HEK293T (cell line): ENCODE results near the gene LAMC2.

Source experiments
- NFRKB ChIP-seq: fragments of 450-650 bp; IDR thresholded peaks from 2 replicates; pipeline ENCODE4 v1.6.1; 2016; ENCODE audit warnings: mild to moderate bottlenecking, moderate library complexity
- SP1 ChIP-seq: fragments of 450-650 bp; IDR thresholded peaks from 2 replicates; pipeline ENCODE4 v1.6.1; 2017
- TF ChIP-seq, protein P1 (sequence below): fragments of 450-650 bp; IDR thresholded peaks from 2 replicates; pipeline ENCODE4 v1.6.1; 2016

DNA sequence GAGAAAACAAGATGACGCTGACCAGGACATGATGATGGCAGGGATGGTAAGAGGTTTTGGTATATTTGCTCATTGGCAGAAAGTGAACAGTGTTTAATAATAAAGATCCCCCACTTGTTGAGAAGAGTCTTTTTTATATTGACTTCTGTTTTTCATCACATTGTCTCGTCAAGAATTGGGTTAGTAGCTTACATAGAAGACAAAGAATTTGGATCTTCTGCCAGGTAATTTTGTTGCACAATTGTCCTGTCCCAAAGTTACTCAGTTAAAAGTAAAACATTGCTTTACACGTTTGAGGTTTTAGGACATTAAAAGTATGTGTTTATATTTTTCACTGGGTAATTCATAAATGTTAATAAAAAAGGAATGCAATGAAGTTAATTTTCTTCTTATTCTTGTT lies 48.3 kb upstream of the LAMC2 start:
- TF ChIP-seq NFRKB: no peak
- no peak for TF ChIP-seq SP1
- TF ChIP-seq, protein P1, sequence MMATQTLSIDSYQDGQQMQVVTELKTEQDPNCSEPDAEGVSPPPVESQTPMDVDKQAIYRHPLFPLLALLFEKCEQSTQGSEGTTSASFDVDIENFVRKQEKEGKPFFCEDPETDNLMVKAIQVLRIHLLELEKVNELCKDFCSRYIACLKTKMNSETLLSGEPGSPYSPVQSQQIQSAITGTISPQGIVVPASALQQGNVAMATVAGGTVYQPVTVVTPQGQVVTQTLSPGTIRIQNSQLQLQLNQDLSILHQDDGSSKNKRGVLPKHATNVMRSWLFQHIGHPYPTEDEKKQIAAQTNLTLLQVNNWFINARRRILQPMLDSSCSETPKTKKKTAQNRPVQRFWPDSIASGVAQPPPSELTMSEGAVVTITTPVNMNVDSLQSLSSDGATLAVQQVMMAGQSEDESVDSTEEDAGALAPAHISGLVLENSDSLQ: no peak
